Activated B cell treated with CpG ODN at 0.5 μM for 24 hours (primary cell): Measurements from ENCODE around the gene PES1. TPM values are rescaled to one million over a fixed set of nuclear protein-coding genes. Genes with fewer than 3 reads are reported as not detected.
"Not testable (repeated sequence)": the region's sequence is repeated elsewhere in the genome, so short reads cannot be mapped to it uniquely, and the experiment has no call there.

Source experiments
- ATAC-seq: fragments of 200-7000 bp; cut with Tn5 transposase; one replicate; pipeline ENCODE4 v1.10.0; 2021; ENCODE audit warnings: low read depth, mild to moderate bottlenecking, moderate library complexity
- CTCF ChIA-PET: fragments of 350-600 bp; sonication (Branson Sonifier 250); formaldehyde crosslinking; loops from one replicate; lab custom pipeline; 2021; ENCODE audit warnings: antibody characterized with exemption; lab: Charles Lee
- POLR2A ChIA-PET: fragments of 350-600 bp; sonication (Branson Sonifier 250); formaldehyde crosslinking; loops from one replicate; lab custom pipeline; 2021; ENCODE audit warnings: antibody characterized with exemption; lab: Charles Lee
- DNase-seq: peaks from one replicate; pipeline ENCODE4 v3.0.0; 2022
- H3K27ac Mint-ChIP-seq: one replicate; pipeline ENCODE4 v1.8.0; 2020; ENCODE audit warnings: mixed read lengths
- H3K27me3 Mint-ChIP-seq: one replicate; pipeline ENCODE4 v1.8.0; 2021; ENCODE audit warnings: mixed read lengths
- H3K36me3 Mint-ChIP-seq: one replicate; pipeline ENCODE4 v1.8.0; 2021; ENCODE audit warnings: low read depth, mixed read lengths
- H3K4me1 Mint-ChIP-seq: one replicate; pipeline ENCODE4 v1.8.0; 2021; ENCODE audit warnings: mixed read lengths
- H3K4me3 Mint-ChIP-seq: one replicate; pipeline ENCODE4 v1.8.0; 2020; ENCODE audit warnings: mild to moderate bottlenecking, mixed read lengths
- H3K9me3 Mint-ChIP-seq: one replicate; pipeline ENCODE4 v1.8.0; 2020; ENCODE audit warnings: mixed read lengths
- CTCF ChIP-seq: fragments of 200-600 bp; IDR thresholded peaks from one replicate; pipeline ENCODE4 v1.8.0; 2022; ENCODE audit warnings: antibody characterized with exemption, mild to moderate bottlenecking
- intact Hi-C: fragments of 100-400 bp; cut with micrococcal nuclease; formaldehyde crosslinking; loops from one replicate; pipeline ENCODE4 v1.15.1; 2024
- total RNA-seq: library from RNA; stranded (reverse); gene quantifications from 2 replicates; pipeline ENCODE4 v1.2.3, GENCODE V29; 2022

Gene PES1
- total RNA-seq, 1 donor from 2014 or later = 124 TPM

DNA sequence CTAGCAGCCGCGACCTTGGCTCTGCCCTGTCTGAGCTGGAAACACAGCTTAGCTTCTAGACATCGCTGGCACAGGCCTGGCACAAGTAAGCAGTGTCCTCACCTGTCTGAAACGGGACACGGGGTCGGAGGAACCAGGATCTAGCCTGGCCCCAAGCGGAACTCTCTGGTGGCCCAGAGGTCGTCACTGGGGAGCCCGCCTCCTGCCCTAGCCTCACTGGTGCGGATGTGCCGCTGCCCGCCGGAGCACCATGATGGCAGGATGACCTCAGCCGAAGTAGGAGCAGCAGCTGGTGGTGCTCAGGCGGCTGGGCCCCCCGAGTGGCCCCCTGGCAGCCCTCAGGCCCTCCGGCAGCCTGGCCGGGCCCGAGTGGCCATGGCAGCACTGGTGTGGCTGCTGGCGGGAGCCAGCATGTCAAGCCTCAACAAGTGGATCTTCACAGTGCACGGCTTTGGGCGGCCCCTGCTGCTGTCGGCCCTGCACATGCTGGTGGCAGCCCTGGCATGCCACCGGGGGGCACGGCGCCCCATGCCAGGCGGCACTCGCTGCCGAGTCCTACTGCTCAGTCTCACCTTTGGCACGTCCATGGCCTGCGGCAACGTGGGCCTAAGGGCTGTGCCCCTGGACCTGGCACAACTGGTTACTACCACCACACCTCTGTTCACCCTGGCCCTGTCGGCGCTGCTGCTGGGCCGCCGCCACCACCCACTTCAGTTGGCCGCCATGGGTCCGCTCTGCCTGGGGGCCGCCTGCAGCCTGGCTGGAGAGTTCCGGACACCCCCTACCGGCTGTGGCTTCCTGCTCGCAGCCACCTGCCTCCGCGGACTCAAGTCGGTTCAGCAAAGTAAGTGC lies 44.7 kb upstream of the PES1 start:
- ChIA-PET CTCF (interaction anchor here (3.1 to 4.5 kb wide), 3 partner anchors 30 to 284 kb away, joined by 11 to 51 read pairs (median 47); partner anchors contain the start of gene TCN2), POLR2A (interaction anchor here (0.9 to 2.6 kb wide), 6 partner anchors 13 to 653 kb away, joined by 3 to 23 read pairs (median 10); partner anchors contain the start of genes MORC2, MTFP1, PES1 and TUG1)
- Mint-ChIP-seq H3K36me3 (peaks cover 3% of the 10 kb centered on the region), H3K4me3 (peak overlapping the region; percentile 81), H3K9me3 (no peaks in the 10 kb centered on the region), H3K27ac (peak overlapping the region; percentile 47), H3K27me3 (no peaks in the 10 kb centered on the region), H3K4me1 (peaks cover 20% of the 10 kb centered on the region)
- DNase-seq (peak; percentile 22), ATAC-seq (no peak)
- no peak for TF ChIP-seq CTCF
- intact Hi-C loops = loop anchor here (5.0 kb wide), 1 partner anchor 1249 kb away; the partner anchor contains the start of gene AP1B1

- DNase-seq = peak; percentile 96
- no peaks in the 10 kb centered on the region for H3K9me3 Mint-ChIP-seq
- H3K4me1 Mint-ChIP-seq = peaks cover 20% of the 10 kb centered on the region
- peak; percentile 82 for ATAC-seq
- H3K4me3 Mint-ChIP-seq = peak within 1 kb of the TSS; percentile 83
- peaks cover 3% of the 10 kb centered on the region for H3K36me3 Mint-ChIP-seq
- intact Hi-C loops = loop anchor here (1.0 to 5.0 kb wide), 7 partner anchors 14 to 1248 kb away; partner anchors contain the start of genes AP1B1, DUSP18 and TUG1
- TF ChIP-seq CTCF = no peak
- CTCF ChIA-PET = interaction anchor here (0.7 to 4.5 kb wide), 13 partner anchors 10 to 449 kb away, joined by 3 to 51 read pairs (median 6); partner anchors contain the start of genes DUSP18, MORC2, TCN2 and TUG1
- peak within 1 kb of the TSS; percentile 88 for H3K27ac Mint-ChIP-seq
- POLR2A ChIA-PET = interaction anchor here (0.6 to 2.6 kb wide), 15 partner anchors 14 to 655 kb away, joined by 3 to 23 read pairs (median 5); partner anchors contain the start of genes DUSP18, LIMK2, MORC2 and MTFP1
- no peaks in the 10 kb centered on the region for H3K27me3 Mint-ChIP-seq
Observed at GRCh38 chr22:30635273-30636225, 43.8 kb upstream of the PES1 start, which contains the start of gene SLC35E4. SLC35E4 (plus strand) TSS chr22:30635781; CDS start chr22:30636451, 670 bp downstream.

GRCh38 chr22:30634471-30635233 lies 42.9 kb upstream of the PES1 start:
- no peaks in the 10 kb centered on the region for H3K27me3 Mint-ChIP-seq
- peaks cover 20% of the 10 kb centered on the region for H3K4me1 Mint-ChIP-seq
- intact Hi-C loops = loop anchor here (1.0 to 5.0 kb wide), 10 partner anchors 15 to 1247 kb away; partner anchors contain the start of genes AP1B1, DUSP18, OSBP2 and TUG1
- ChIA-PET POLR2A (interaction anchor here (0.6 to 2.6 kb wide), 13 partner anchors 15 to 656 kb away, joined by 3 to 23 read pairs (median 7); partner anchors contain the start of genes DUSP18, LIMK2, MORC2 and MTFP1), CTCF (interaction anchor here (0.6 to 4.5 kb wide), 17 partner anchors 9 to 461 kb away, joined by 3 to 51 read pairs (median 5); partner anchors contain the start of genes DUSP18, MORC2, PES1 and SMTN)
- ATAC-seq (peak; percentile 57), DNase-seq (peak; percentile 83)
- no peaks in the 10 kb centered on the region for H3K9me3 Mint-ChIP-seq
- peak overlapping the region; percentile 83 for H3K4me3 Mint-ChIP-seq
- peaks cover 3% of the 10 kb centered on the region for H3K36me3 Mint-ChIP-seq
- peak overlapping the region; percentile 88 for H3K27ac Mint-ChIP-seq
- no peak for TF ChIP-seq CTCF

DNA sequence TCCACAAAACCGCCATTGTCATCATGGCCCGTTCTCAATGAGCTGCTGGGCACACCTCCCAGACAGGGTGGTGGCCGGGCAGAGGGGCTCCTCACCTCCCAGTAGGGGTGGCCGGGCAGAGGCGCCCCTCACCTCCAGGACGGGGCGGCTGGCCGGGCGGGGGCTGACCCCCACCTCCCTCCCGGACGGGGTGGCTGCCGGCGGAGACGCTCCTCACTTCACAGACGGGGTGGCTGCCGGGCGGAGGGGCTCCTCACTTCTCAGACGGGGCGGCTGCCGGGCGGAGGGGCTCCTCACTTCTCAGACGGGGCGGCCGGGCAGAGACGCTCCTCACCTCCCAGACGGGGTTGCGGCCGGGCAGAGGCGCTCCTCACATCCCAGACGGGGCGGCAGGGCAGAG lies 39.8 kb upstream of the PES1 start:
- H3K27me3 Mint-ChIP-seq, POLR2A ChIA-PET, ATAC-seq, DNase-seq, H3K36me3 Mint-ChIP-seq, CTCF ChIA-PET, H3K27ac Mint-ChIP-seq, H3K9me3 Mint-ChIP-seq, H3K4me3 Mint-ChIP-seq: not testable (repeated sequence)
- intact Hi-C loops = loop anchor here (5.0 kb wide), 1 partner anchor 601 kb away; no protein-coding TSS in a partner anchor
- H3K4me1 Mint-ChIP-seq = peaks cover 17% of the 10 kb centered on the region
